Activated naive CD4-positive, alpha-beta T cell treated with anti-CD3 and anti-CD28 coated beads for 36 hours (primary cell): ENCODE data around the gene FGF14. TPM values are rescaled to one million over a fixed set of nuclear protein-coding genes. Genes with fewer than 3 reads are reported as not detected.

Source experiments
- CTCF ChIA-PET: fragments of 350-600 bp; sonication (Branson Sonifier 250); formaldehyde crosslinking; loops from one replicate; lab custom pipeline; 2021; ENCODE audit warnings: antibody characterized with exemption; lab: Charles Lee
- DNase-seq: peaks from one replicate; pipeline ENCODE4 v3.0.0-alpha.2; 2020
- H3K27ac Mint-ChIP-seq: one replicate; pipeline ENCODE4 v1.8.0; 2021; ENCODE audit warnings: mild to moderate bottlenecking, mixed read lengths
- H3K27me3 Mint-ChIP-seq: one replicate; pipeline ENCODE4 v1.8.0; 2021; ENCODE audit warnings: low read depth, mixed read lengths
- H3K36me3 Mint-ChIP-seq: one replicate; pipeline ENCODE4 v1.8.0; 2021; ENCODE audit warnings: low read depth, mixed read lengths
- H3K4me1 Mint-ChIP-seq: one replicate; pipeline ENCODE4 v1.8.0; 2021; ENCODE audit warnings: low read depth, mixed read lengths
- H3K4me3 Mint-ChIP-seq: one replicate; pipeline ENCODE4 v1.8.0; 2021; ENCODE audit warnings: mild to moderate bottlenecking, moderate library complexity, mixed read lengths
- H3K9me3 Mint-ChIP-seq: one replicate; pipeline ENCODE4 v1.8.0; 2021; ENCODE audit warnings: mixed read lengths
- intact Hi-C: fragments of 100-400 bp; cut with micrococcal nuclease; formaldehyde crosslinking; loops from one replicate; pipeline ENCODE4 v1.15.1; 2023
- total RNA-seq, 2 experiments: library from RNA; stranded (reverse); gene quantifications; one replicate each; pipeline ENCODE4 v1.2.3, GENCODE V29; 2021

FGF14 gene
- total RNA-seq, 2 experiments from 2014 or later: not detected

DNA sequence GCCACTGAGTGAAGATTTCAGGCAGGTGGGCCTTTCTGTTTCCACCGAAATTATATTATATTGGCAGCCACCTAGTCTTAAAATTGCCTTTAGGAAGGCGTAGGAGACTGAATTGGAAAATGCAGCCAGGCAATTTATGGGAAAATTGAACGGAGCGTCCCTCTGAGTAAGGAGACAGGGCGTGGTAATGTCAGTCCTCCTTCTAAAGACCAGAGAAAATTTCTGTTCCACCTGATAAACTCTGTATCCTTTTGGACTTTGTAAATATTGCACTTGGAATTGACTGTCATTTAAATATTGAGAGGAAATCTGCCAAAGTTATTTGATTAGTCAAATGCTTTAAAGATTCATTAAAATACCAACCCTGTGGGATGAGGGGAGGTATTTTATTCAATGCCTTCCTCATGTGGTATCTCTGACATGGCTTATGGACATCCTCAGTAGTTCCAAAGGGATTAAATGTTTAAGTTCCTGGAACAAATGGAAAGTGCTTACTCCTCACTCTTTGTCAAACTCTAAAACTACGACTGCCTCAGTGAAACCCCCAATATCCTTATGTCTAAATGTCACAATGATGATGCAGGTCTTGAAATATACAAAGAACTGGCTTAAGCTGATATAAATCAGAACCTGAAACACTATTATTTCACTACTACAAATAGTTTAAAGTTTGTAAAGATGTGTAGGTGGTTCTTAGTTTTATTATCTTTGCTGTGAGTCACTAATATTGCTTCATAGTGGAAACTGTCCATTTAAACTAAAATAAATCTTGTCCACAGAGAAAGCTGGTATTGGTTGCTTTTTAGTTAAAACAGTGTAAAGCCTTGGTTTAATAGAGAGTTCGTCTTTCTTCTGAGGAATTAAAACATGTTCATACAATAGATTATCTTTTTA lies 203.2 kb downstream of the FGF14 start:
- no peak overlapping the region for H3K4me3 Mint-ChIP-seq
- DNase-seq: no peak
- no peaks in the 10 kb centered on the region for H3K27me3 Mint-ChIP-seq
- intact Hi-C loops: no loop called here
- no peak overlapping the region for H3K27ac Mint-ChIP-seq
- no peaks in the 10 kb centered on the region for H3K4me1 Mint-ChIP-seq
- no peaks in the 10 kb centered on the region for H3K9me3 Mint-ChIP-seq
- no peaks in the 10 kb centered on the region for H3K36me3 Mint-ChIP-seq
- CTCF ChIA-PET: no interaction called here

DNA sequence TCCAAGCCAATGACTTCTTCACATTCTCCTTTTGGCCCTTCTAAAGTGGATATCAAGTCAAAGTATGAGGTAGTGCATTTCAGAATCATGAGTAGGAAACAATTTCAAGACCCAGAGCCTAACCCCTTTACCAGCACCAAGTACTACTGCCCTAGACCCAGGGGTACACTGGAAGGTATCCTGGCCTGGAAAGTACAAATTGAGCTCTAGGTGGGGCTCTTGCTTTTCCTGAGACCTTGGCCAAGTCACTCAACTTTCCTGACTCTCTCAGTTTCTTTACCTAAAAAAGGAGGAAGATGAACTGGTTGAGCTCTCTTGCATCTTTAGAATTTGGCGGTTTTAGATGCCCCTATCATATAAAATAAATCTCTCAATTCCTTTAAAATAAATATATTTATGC lies 204.7 kb downstream of the FGF14 start:
- no peaks in the 10 kb centered on the region for H3K9me3 Mint-ChIP-seq
- intact Hi-C loops: loop anchor here (1.0 kb wide), 1 partner anchor 260 kb away; no protein-coding TSS in a partner anchor
- DNase-seq: no peak
- H3K36me3 Mint-ChIP-seq: no peaks in the 10 kb centered on the region
- CTCF ChIA-PET: no interaction called here
- H3K4me1 Mint-ChIP-seq: no peaks in the 10 kb centered on the region
- no peak overlapping the region for H3K27ac Mint-ChIP-seq
- peaks cover under 1% of the 10 kb centered on the region for H3K27me3 Mint-ChIP-seq
- H3K4me3 Mint-ChIP-seq: no peak overlapping the region

DNA sequence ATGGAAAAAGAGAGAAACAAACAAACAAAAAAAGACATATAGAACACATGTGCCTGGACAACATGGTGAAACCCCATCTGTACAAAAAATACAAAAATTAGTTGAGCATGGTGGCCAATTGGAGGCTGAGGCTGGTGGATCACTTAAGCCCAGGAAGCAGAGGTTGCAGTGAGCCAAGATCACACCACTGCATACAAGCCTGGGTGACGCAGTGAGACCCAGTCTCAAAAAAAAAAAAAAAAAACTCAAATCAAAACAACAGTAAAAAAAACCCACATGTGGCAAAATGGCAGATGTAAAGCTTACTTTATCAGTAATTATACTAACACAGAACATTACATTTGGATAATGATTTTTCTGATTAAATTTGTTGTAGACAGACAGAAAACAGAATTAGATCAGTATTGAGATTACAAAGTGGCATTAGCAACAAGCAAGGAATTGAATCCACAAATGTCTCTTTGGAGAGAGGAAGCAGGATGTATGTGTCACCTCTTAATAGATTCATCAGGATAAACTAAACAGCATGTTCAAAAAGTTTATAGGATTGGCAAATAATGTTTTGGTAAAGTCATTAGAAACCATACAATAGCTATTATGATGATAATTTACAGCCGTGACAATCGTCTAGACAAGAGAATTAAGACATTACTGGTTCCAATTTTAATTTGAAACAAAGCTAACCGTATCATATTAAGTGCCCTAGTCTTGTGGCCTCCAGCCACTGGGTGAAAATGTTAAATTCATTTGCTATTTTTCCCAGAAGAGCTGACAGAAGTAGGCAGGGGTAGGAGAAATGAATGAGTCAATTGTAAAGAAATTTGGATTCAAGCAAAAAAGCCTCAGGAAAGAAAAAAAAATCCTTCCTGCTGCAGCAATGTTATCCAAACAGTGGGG lies 206.0 kb downstream of the FGF14 start:
- peaks cover 2% of the 10 kb centered on the region for H3K27me3 Mint-ChIP-seq
- no peak for DNase-seq
- H3K4me3 Mint-ChIP-seq: no peak overlapping the region
- no peaks in the 10 kb centered on the region for H3K4me1 Mint-ChIP-seq
- no peak overlapping the region for H3K27ac Mint-ChIP-seq
- CTCF ChIA-PET: interaction anchor here (0.6 kb wide), 1 partner anchor 13 kb away, joined by 3 read pairs; no protein-coding TSS in a partner anchor
- H3K36me3 Mint-ChIP-seq: no peaks in the 10 kb centered on the region
- H3K9me3 Mint-ChIP-seq: no peaks in the 10 kb centered on the region
- intact Hi-C loops: no loop called here

DNA sequence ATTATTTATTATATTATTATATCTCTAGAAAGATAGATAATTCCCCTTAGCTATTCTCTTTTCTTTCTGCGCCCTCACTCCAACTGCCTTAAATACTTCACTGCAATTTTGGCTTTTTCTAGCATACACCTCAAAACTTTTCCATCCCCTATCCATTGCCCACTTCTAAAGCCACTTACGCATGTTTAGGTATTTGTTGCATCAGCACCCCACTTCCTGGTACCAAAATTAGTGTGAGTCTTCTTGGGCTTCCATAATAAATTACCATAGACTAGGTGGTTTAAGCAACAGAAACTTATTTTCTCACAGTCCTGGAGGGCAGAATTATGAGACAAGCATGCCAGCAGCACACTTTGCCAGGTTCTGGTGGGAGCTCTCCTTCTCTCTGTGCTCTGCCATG lies 209.0 kb downstream of the FGF14 start:
- Mint-ChIP-seq H3K9me3 (no peaks in the 10 kb centered on the region), H3K4me3 (no peak overlapping the region), H3K4me1 (no peaks in the 10 kb centered on the region), H3K27me3 (peaks cover 2% of the 10 kb centered on the region), H3K36me3 (no peaks in the 10 kb centered on the region), H3K27ac (no peak overlapping the region)
- CTCF ChIA-PET: no interaction called here
- no peak for DNase-seq
- intact Hi-C loops: no loop called here

DNA sequence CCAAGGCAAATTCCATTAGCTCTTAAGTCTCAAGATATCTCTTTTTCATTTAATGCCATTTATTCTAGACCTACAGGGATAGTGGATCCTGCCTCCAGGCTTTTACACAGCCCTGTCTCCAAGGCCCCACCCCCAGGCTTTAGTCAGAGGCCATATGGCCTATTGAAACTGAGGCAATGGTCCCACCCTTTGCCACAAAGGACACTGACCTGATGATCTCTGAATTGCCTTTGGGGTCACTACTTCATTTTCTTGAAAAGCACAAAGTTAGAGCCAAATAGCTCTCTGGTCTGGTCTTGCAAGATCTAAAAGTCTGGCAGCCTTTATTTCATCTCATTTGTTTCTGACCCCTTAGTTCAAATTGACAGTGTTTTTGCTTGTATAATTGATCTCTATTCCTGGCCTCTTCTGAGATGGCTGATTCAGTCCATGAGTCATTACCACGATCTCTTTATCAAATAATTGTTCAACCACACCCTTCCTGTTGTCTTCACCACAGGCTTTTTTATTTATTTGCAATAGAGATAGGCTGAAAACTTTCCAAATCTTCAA lies 209.8 kb downstream of the FGF14 start:
- CTCF ChIA-PET: no interaction called here
- H3K27ac Mint-ChIP-seq: no peak overlapping the region
- intact Hi-C loops: no loop called here

DNA sequence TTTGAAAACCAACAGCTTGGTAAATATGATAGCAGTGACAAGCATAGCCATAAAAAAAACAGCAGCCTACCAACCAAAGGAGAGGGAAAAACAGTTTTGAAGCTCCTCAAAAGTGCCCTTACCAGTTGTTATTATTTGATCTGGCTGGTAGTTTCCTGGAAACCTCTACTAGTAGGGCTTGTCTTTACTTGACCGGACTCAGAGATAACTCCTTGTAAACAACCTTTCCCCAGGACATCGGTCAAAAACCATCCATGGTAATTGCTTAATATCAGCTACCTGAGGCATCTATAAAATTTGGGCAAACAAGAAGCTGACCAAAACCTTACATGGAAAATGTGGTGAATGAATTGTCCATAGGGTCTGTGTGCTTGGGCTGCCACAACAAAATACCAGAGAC lies 210.9 kb downstream of the FGF14 start:
- Mint-ChIP-seq H3K36me3 (no peaks in the 10 kb centered on the region), H3K9me3 (no peaks in the 10 kb centered on the region), H3K4me3 (no peak overlapping the region), H3K4me1 (no peaks in the 10 kb centered on the region), H3K27me3 (peaks cover 10% of the 10 kb centered on the region), H3K27ac (no peak overlapping the region)
- no peak for DNase-seq
- CTCF ChIA-PET: no interaction called here
- intact Hi-C loops: no loop called here

More for the DNA sequence above, 209.8 kb downstream of the FGF14 start:
- Mint-ChIP-seq H3K9me3 (no peaks in the 10 kb centered on the region), H3K4me1 (no peaks in the 10 kb centered on the region), H3K36me3 (no peaks in the 10 kb centered on the region), H3K4me3 (no peak overlapping the region), H3K27me3 (peaks cover 5% of the 10 kb centered on the region)
- no peak for DNase-seq

DNA sequence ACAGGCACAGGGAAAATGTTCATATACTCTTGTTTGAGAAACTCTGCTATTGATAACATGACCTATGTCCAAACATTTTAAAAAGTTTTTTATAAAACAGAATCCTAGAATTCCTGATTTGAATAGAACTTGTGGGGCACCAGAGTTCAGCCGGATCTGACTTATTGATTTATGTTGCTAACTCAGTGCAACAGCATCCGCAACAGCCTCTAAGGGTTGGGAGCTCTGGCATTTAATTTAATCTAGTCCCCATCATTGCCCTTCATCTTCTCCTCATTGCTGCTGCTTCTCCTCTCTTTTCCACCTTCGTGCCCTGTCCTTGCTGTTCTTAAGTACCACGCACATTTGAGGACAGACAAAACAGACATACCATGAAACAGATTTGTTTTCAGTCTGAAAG lies 214.5 kb downstream of the FGF14 start:
- intact Hi-C loops: no loop called here
- DNase-seq: no peak
- Mint-ChIP-seq H3K9me3 (no peaks in the 10 kb centered on the region), H3K36me3 (no peaks in the 10 kb centered on the region), H3K4me3 (no peak overlapping the region), H3K27ac (no peak overlapping the region), H3K4me1 (no peaks in the 10 kb centered on the region), H3K27me3 (peaks cover 10% of the 10 kb centered on the region)
- CTCF ChIA-PET: no interaction called here

DNA sequence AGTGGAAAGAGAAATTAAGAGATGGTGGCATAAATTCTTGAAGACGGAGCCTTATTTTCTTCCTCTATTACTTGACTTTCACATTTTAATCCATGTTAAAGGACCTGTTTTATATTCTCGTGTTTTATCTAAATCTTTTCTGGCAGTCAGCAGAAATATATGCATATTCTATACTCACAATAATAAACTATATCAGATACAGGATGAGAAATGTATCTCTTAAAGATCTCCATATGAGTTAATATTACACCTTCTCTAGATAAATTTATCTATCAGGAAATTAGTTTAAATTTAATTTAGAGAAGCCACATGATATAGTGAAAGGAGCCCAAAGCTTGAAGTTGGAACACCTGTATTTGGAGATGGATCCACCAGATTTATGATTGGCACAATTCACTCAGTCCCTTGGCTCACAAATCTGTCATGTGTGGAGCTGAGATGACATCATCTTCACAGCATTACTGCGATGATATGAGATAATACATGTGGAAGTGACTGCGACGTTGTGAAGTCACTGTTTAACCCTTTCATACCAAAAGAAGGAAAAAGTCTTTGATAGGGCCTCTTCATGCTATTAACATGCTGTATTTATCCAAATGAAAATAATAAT lies 216.4 kb downstream of the FGF14 start:
- H3K4me3 Mint-ChIP-seq: no peak overlapping the region
- H3K36me3 Mint-ChIP-seq: no peaks in the 10 kb centered on the region
- H3K9me3 Mint-ChIP-seq: no peaks in the 10 kb centered on the region
- CTCF ChIA-PET: interaction anchor here (0.6 kb wide), 1 partner anchor 92 kb away, joined by 3 read pairs; no protein-coding TSS in a partner anchor
- H3K27me3 Mint-ChIP-seq: peaks cover 8% of the 10 kb centered on the region
- no peak overlapping the region for H3K27ac Mint-ChIP-seq
- DNase-seq: no peak
- H3K4me1 Mint-ChIP-seq: no peaks in the 10 kb centered on the region
- intact Hi-C loops: no loop called here

DNA sequence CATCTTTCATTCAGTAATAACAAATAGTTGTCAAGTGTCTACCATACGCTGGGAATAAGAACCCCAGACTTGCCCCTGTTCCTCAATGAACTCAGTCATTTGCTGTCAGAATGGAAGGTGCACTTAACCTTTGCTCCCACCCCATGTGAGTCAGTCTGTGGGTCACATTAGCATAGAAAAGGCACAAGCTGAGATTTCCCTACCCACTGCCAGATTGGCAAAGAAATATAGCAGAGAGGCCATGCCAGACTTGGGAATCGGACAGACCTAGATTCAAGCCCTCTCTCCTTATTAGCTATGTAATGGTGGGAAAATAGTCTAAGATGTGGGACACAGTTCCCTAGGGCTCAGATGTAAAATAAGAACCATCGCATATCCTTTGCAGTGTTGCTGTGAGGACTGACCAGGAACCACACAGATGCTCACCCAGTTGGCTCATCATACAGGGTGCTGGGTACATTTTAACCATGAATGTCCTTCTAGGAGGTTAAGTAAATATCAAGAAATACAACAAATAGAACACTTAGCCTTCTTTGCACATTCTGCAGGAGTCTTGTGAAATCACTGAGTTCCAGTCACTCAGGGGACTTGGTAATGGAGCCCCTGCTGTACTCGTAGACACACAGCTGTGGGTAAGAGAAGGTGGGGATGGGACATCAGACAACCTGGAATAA lies 218.2 kb downstream of the FGF14 start:
- Mint-ChIP-seq H3K27ac (no peak overlapping the region), H3K27me3 (peaks cover 8% of the 10 kb centered on the region), H3K9me3 (no peaks in the 10 kb centered on the region), H3K4me3 (no peak overlapping the region), H3K36me3 (no peaks in the 10 kb centered on the region), H3K4me1 (no peaks in the 10 kb centered on the region)
- CTCF ChIA-PET: interaction anchor here (0.5 to 0.6 kb wide), 2 partner anchors 253 to 1125 kb away, joined by 3 to 4 read pairs; no protein-coding TSS in a partner anchor
- no peak for DNase-seq
- intact Hi-C loops: no loop called here

DNA sequence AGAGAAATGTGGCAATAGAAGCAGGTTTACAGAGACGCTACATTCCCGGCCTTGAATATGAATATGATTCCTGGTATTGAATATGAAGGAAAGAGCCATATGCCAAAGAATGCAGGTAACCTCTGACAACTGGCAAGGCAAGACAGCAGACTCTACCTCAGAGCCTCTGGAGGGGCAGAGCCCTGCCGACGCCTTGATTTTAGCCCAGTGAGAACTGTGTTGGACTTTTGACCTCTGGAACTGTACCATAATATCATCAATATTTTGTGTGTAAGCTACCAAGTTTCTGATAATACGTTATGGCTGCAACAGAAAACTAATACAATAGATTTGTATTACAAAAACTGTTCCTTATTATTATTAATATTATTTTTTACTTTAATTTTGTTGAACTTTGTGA lies 219.7 kb downstream of the FGF14 start:
- Mint-ChIP-seq H3K27ac (no peak overlapping the region), H3K9me3 (no peaks in the 10 kb centered on the region), H3K36me3 (no peaks in the 10 kb centered on the region), H3K4me1 (no peaks in the 10 kb centered on the region), H3K27me3 (peaks cover 5% of the 10 kb centered on the region), H3K4me3 (no peak overlapping the region)
- DNase-seq: no peak
- intact Hi-C loops: no loop called here
- CTCF ChIA-PET: no interaction called here

DNA sequence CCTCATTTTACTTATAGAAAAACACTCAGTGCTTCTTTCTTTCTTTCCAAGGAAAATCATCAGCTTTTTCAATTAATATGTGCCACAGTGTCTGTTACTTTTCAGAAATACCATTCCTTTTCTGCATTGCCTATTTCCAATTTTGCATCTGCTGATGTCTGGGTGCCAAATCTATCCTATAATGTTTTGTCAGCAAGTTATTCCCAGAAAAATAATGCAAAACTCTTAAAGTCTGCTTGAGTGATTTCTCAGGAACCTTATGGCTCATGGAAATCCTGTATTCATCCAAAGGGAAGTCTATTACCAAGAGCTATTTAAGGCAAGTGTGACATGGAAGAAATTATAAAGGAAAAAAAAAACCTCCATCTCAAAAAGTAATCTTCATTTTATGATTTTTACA lies 224.4 kb downstream of the FGF14 start:
- CTCF ChIA-PET: no interaction called here
- H3K4me3 Mint-ChIP-seq: no peak overlapping the region

More for the DNA sequence above, 224.4 kb downstream of the FGF14 start:
- no peak for DNase-seq
- no peak overlapping the region for H3K27ac Mint-ChIP-seq
- H3K4me1 Mint-ChIP-seq: no peaks in the 10 kb centered on the region
- no peaks in the 10 kb centered on the region for H3K36me3 Mint-ChIP-seq
- no peaks in the 10 kb centered on the region for H3K9me3 Mint-ChIP-seq
- peaks cover 4% of the 10 kb centered on the region for H3K27me3 Mint-ChIP-seq
- intact Hi-C loops: no loop called here
